Measurements from ENCODE around the gene DNM3. TPM values are rescaled to one million over a fixed set of nuclear protein-coding genes. Genes with fewer than 3 reads are reported as not detected.

The DNM3 gene
- total and polyA plus RNA-seq, 2 experiments from 2014 or later: 5.2 to 12.2 TPM

DNA sequence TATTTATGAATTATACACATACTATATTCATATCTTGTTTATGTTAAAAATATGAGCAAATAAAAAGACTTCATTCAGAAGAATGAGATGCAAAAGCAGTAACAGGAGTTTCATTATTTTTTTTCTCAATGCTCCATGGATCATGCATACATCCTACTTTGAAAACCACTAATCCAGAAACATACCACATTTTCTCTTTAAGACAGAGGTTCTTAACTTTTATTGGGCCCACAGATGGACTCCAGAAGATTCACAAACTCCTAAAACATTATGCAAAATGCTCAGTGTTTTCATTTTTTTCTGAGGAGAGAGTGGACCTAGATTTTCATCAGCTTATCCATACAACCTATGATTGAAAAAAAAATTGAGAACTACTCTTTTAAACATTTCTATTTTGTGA, 227.8 kb downstream of the DNM3 start (continued):
- TF ChIP-seq NANOG (IDR thresholded peaks at IDR 0.05; ENCODE audit: borderline replicate concordance) (no peak), STAT1 (IDR thresholded peaks at IDR 0.05; ENCODE audit: unreplicated experiment) (no peak), CREB1 (CRISPR knock-in tag; IDR thresholded peaks at IDR 0.05; ENCODE audit: low read depth) (no peak), JUNB (IDR thresholded peaks at IDR 0.05; ENCODE audit: unreplicated experiment) (no peak)
- TF ChIP-seq, protein P1, sequence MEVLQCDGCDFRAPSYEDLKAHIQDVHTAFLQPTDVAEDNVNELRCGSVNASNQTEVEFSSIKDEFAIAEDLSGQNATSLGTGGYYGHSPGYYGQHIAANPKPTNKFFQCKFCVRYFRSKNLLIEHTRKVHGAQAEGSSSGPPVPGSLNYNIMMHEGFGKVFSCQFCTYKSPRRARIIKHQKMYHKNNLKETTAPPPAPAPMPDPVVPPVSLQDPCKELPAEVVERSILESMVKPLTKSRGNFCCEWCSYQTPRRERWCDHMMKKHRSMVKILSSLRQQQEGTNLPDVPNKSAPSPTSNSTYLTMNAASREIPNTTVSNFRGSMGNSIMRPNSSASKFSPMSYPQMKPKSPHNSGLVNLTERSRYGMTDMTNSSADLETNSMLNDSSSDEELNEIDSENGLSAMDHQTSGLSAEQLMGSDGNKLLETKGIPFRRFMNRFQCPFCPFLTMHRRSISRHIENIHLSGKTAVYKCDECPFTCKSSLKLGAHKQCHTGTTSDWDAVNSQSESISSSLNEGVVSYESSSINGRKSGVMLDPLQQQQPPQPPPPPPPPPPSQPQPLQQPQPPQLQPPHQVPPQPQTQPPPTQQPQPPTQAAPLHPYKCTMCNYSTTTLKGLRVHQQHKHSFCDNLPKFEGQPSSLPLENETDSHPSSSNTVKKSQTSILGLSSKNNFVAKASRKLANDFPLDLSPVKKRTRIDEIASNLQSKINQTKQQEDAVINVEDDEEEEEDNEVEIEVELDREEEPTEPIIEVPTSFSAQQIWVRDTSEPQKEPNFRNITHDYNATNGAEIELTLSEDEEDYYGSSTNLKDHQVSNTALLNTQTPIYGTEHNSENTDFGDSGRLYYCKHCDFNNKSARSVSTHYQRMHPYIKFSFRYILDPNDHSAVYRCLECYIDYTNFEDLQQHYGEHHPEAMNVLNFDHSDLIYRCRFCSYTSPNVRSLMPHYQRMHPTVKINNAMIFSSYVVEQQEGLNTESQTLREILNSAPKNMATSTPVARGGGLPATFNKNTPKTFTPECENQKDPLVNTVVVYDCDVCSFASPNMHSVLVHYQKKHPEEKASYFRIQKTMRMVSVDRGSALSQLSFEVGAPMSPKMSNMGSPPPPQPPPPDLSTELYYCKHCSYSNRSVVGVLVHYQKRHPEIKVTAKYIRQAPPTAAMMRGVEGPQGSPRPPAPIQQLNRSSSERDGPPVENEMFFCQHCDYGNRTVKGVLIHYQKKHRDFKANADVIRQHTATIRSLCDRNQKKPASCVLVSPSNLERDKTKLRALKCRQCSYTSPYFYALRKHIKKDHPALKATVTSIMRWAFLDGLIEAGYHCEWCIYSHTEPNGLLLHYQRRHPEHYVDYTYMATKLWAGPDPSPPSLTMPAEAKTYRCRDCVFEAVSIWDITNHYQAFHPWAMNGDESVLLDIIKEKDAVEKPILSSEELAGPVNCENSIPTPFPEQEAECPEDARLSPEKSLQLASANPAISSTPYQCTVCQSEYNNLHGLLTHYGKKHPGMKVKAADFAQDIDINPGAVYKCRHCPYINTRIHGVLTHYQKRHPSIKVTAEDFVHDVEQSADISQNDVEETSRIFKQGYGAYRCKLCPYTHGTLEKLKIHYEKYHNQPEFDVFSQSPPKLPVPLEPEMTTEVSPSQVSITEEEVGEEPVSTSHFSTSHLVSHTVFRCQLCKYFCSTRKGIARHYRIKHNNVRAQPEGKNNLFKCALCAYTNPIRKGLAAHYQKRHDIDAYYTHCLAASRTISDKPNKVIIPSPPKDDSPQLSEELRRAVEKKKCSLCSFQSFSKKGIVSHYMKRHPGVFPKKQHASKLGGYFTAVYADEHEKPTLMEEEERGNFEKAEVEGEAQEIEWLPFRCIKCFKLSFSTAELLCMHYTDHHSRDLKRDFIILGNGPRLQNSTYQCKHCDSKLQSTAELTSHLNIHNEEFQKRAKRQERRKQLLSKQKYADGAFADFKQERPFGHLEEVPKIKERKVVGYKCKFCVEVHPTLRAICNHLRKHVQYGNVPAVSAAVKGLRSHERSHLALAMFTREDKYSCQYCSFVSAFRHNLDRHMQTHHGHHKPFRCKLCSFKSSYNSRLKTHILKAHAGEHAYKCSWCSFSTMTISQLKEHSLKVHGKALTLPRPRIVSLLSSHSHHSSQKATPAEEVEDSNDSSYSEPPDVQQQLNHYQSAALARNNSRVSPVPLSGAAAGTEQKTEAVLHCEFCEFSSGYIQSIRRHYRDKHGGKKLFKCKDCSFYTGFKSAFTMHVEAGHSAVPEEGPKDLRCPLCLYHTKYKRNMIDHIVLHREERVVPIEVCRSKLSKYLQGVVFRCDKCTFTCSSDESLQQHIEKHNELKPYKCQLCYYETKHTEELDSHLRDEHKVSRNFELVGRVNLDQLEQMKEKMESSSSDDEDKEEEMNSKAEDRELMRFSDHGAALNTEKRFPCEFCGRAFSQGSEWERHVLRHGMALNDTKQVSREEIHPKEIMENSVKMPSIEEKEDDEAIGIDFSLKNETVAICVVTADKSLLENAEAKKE (CRISPR knock-in tag; IDR thresholded peaks at IDR 0.05): no peak

DNA sequence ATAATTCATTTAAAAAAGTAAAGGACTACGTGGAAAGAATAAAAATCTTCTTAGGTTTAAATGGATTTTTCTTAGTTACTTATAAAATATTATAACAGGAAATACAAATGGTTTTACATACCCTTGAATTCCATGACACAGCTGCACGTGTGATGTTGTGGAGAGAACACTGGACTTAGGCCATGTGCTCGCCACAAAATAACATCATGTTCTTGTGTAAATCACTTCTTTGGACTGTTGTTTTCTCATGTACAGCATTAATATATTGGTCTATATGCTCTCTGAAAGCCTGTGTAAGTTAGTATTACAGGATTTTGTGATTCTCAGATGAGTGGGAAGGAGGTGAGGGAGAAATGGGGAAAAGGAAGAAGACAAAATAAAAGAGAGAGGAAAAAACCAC, 228.2 kb downstream of the DNM3 start:
- H3F3A ChIP-seq (replicated peaks; ENCODE audit: low read depth): no peaks in the 10 kb centered on the region
- no peaks in the 10 kb centered on the region for H3K4me1 ChIP-seq (ENCODE audit: insufficient read depth)
- no peaks in the 10 kb centered on the region for H3K27me3 ChIP-seq (ENCODE audit: insufficient read depth)
- H3K9me2 ChIP-seq (ENCODE audit: insufficient read depth): no peaks in the 10 kb centered on the region
- no peak for ATAC-seq
- Mint-ChIP-seq H3K9me3 (no peaks in the 10 kb centered on the region; the same call in 2 of the 3 replicates), H3K4me3 (no peak overlapping the region), H3K36me3 (ENCODE audit: low read depth) (no peaks in the 10 kb centered on the region), H3K27me3 (ENCODE audit: insufficient read depth, low read depth, poor library complexity) (no peaks in the 10 kb centered on the region), H3K4me1 (no peaks in the 10 kb centered on the region), H3K27ac (no peak overlapping the region)
- H3K79me2 ChIP-seq (replicated peaks; ENCODE audit: insufficient read depth): no peaks in the 10 kb centered on the region
- no peak overlapping the region for H3K27ac ChIP-seq (ENCODE audit: low read depth)
- no peak overlapping the region for H3K4me2 ChIP-seq
- no peak overlapping the region for H2AFZ ChIP-seq
- H3K4me3 ChIP-seq: no peak overlapping the region
- DNase-seq (ENCODE audit: low spot score): no peak
- TF ChIP-seq EZH2 (IDR thresholded peaks at IDR 0.05; ENCODE audit: low read depth, unreplicated experiment): no peak
- TF ChIP-seq, protein P2, sequence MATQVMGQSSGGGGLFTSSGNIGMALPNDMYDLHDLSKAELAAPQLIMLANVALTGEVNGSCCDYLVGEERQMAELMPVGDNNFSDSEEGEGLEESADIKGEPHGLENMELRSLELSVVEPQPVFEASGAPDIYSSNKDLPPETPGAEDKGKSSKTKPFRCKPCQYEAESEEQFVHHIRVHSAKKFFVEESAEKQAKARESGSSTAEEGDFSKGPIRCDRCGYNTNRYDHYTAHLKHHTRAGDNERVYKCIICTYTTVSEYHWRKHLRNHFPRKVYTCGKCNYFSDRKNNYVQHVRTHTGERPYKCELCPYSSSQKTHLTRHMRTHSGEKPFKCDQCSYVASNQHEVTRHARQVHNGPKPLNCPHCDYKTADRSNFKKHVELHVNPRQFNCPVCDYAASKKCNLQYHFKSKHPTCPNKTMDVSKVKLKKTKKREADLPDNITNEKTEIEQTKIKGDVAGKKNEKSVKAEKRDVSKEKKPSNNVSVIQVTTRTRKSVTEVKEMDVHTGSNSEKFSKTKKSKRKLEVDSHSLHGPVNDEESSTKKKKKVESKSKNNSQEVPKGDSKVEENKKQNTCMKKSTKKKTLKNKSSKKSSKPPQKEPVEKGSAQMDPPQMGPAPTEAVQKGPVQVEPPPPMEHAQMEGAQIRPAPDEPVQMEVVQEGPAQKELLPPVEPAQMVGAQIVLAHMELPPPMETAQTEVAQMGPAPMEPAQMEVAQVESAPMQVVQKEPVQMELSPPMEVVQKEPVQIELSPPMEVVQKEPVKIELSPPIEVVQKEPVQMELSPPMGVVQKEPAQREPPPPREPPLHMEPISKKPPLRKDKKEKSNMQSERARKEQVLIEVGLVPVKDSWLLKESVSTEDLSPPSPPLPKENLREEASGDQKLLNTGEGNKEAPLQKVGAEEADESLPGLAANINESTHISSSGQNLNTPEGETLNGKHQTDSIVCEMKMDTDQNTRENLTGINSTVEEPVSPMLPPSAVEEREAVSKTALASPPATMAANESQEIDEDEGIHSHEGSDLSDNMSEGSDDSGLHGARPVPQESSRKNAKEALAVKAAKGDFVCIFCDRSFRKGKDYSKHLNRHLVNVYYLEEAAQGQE (IDR thresholded peaks at IDR 0.05; ENCODE audit: unreplicated experiment): no peak
- no peak for TF ChIP-seq ZNF331 (CRISPR knock-in tag; IDR thresholded peaks at IDR 0.05; ENCODE audit: low read depth)
- TF ChIP-seq POLR2AphosphoS5 (IDR thresholded peaks at IDR 0.05; ENCODE audit: low read depth): no peak
- TF ChIP-seq JUNB (IDR thresholded peaks at IDR 0.05; ENCODE audit: unreplicated experiment): no peak
- TF ChIP-seq STAT1 (IDR thresholded peaks at IDR 0.05; ENCODE audit: unreplicated experiment): no peak
- H3K36me3 ChIP-seq (ENCODE audit: insufficient read depth): no peaks in the 10 kb centered on the region
- H4K20me1 ChIP-seq (replicated peaks; ENCODE audit: insufficient read depth): no peaks in the 10 kb centered on the region
